ENCODE measurements around the gene CEACAM1. TPM values are rescaled to one million over a fixed set of nuclear protein-coding genes. Genes with fewer than 3 reads are reported as not detected.
"Not testable (repeated sequence)": the region's sequence is repeated elsewhere in the genome, so short reads cannot be mapped to it uniquely, and the experiment has no call there.

CEACAM1 gene
- total RNA-seq, 2 experiments from 2014 or later, result 5.4 to 5.8 TPM

GRCh38 chr19:42468273-42468796 is 59.9 kb downstream of the CEACAM1 start:
- H3K4me3 Mint-ChIP-seq, result no peak overlapping the region
- POLR2A ChIA-PET, result no interaction called here
- H3K27ac Mint-ChIP-seq, result no peak overlapping the region

GRCh38 chr19:42467183-42467760 is 61.0 kb downstream of the CEACAM1 start:
- CTCF ChIA-PET, result interaction anchor here (0.6 to 1.7 kb wide), 2 partner anchors 12 to 16 kb away, joined by 3 to 6 read pairs; no protein-coding TSS in a partner anchor
- peaks cover 14% of the 10 kb centered on the region for H3K4me1 Mint-ChIP-seq (ENCODE audit: low read depth)
- POLR2A ChIA-PET, result no interaction called here
- no peaks in the 10 kb centered on the region for H3K9me3 Mint-ChIP-seq
- no peak overlapping the region for H3K27ac Mint-ChIP-seq
- H3K36me3 Mint-ChIP-seq, result no peaks in the 10 kb centered on the region
- intact Hi-C loops (cut with micrococcal nuclease), result no loop called here
- H3K27me3 Mint-ChIP-seq, result peaks cover 1% of the 10 kb centered on the region
- H3K4me3 Mint-ChIP-seq, result no peak overlapping the region
- DNase-seq, result no peak

More at GRCh38 chr19:42468273-42468796, 59.9 kb downstream of the CEACAM1 start:
- H3K27me3 Mint-ChIP-seq, result peaks cover 1% of the 10 kb centered on the region
- H3K9me3 Mint-ChIP-seq, result no peaks in the 10 kb centered on the region
- H3K36me3 Mint-ChIP-seq, result no peaks in the 10 kb centered on the region
- intact Hi-C loops (cut with micrococcal nuclease), result no loop called here
- CTCF ChIA-PET, result interaction anchor here (0.7 to 1.7 kb wide), 2 partner anchors 18 to 38 kb away, joined by 3 to 6 read pairs; no protein-coding TSS in a partner anchor
- no peak for DNase-seq
- H3K4me1 Mint-ChIP-seq (ENCODE audit: low read depth), result peaks cover 14% of the 10 kb centered on the region

- Mint-ChIP-seq H3K4me1 (ENCODE audit: low read depth) (peaks cover 14% of the 10 kb centered on the region), H3K27me3 (peaks cover 1% of the 10 kb centered on the region), H3K9me3 (no peaks in the 10 kb centered on the region), H3K4me3 (no peak overlapping the region), H3K36me3 (no peaks in the 10 kb centered on the region), H3K27ac (no peak overlapping the region)
- DNase-seq, result no peak
- POLR2A ChIA-PET, result no interaction called here
- CTCF ChIA-PET, result interaction anchor here (0.6 to 1.7 kb wide), 6 partner anchors 13 to 100 kb away, joined by 3 to 6 read pairs (median 4); no protein-coding TSS in a partner anchor
- intact Hi-C loops (cut with micrococcal nuclease), result no loop called here
Measured at GRCh38 chr19:42466521-42467182, 61.6 kb downstream of the CEACAM1 start.

- intact Hi-C loops (cut with micrococcal nuclease), result no loop called here
- Mint-ChIP-seq H3K4me3 (no peak overlapping the region), H3K4me1 (ENCODE audit: low read depth) (peaks cover 14% of the 10 kb centered on the region), H3K27ac (no peak overlapping the region), H3K36me3 (no peaks in the 10 kb centered on the region), H3K27me3 (peaks cover 1% of the 10 kb centered on the region), H3K9me3 (no peaks in the 10 kb centered on the region)
- no peak for DNase-seq
- ChIA-PET POLR2A (no interaction called here), CTCF (interaction anchor here (0.6 to 1.7 kb wide), 5 partner anchors 14 to 101 kb away, joined by 4 to 6 read pairs (median 4); no protein-coding TSS in a partner anchor)
Measured at GRCh38 chr19:42465827-42466280, 62.4 kb downstream of the CEACAM1 start.

GRCh38 chr19:42461700-42462324 is 66.5 kb downstream of the CEACAM1 start:
- Mint-ChIP-seq H3K4me1 (ENCODE audit: low read depth) (peaks cover 5% of the 10 kb centered on the region), H3K27ac (no peak overlapping the region), H3K36me3 (no peaks in the 10 kb centered on the region), H3K9me3 (no peaks in the 10 kb centered on the region), H3K4me3 (no peak overlapping the region), H3K27me3 (no peaks in the 10 kb centered on the region)
- CTCF ChIA-PET, result interaction anchor here (1.0 to 1.4 kb wide), 2 partner anchors 11 to 68 kb away, joined by 3 to 6 read pairs; no protein-coding TSS in a partner anchor
- POLR2A ChIA-PET, result no interaction called here
- no peak for DNase-seq
- intact Hi-C loops (cut with micrococcal nuclease), result no loop called here

- H3K36me3 Mint-ChIP-seq; H3K4me1 Mint-ChIP-seq (ENCODE audit: low read depth); H3K4me3 Mint-ChIP-seq; intact Hi-C loops (cut with micrococcal nuclease); H3K27me3 Mint-ChIP-seq; DNase-seq; POLR2A ChIA-PET; H3K27ac Mint-ChIP-seq; H3K9me3 Mint-ChIP-seq: not testable (repeated sequence)
- CTCF ChIA-PET, result interaction anchor here (1.0 to 1.4 kb wide), 2 partner anchors 11 to 68 kb away, joined by 3 to 6 read pairs; no protein-coding TSS in a partner anchor
Measured at GRCh38 chr19:42461231-42461630, 67.0 kb downstream of the CEACAM1 start.

- ChIA-PET CTCF (interaction anchor here (1.3 to 1.9 kb wide), 4 partner anchors 10 to 137 kb away, joined by 5 to 12 read pairs (median 6); no protein-coding TSS in a partner anchor), POLR2A (no interaction called here)
- no peaks in the 10 kb centered on the region for H3K4me1 Mint-ChIP-seq (ENCODE audit: low read depth)
- no peaks in the 10 kb centered on the region for H3K36me3 Mint-ChIP-seq
- DNase-seq, result no peak
- no peak overlapping the region for H3K4me3 Mint-ChIP-seq
- no peaks in the 10 kb centered on the region for H3K27me3 Mint-ChIP-seq
- H3K27ac Mint-ChIP-seq, result no peak overlapping the region
- H3K9me3 Mint-ChIP-seq, result no peaks in the 10 kb centered on the region
- intact Hi-C loops (cut with micrococcal nuclease), result no loop called here
Measured at GRCh38 chr19:42459926-42460325, 68.4 kb downstream of the CEACAM1 start.

Other genes with a start within 250 kb of the CEACAM1 start
- gene PRR19, start 226.3 kb downstream of the CEACAM1 start, total RNA-seq, result under 1 TPM; 0.61 to 0.81 TPM
- gene PAFAH1B3, start 225.9 kb downstream of the CEACAM1 start, total RNA-seq, result 10 to 100 TPM; 46.6 to 54.7 TPM
- gene TMEM145, start 215.2 kb downstream of the CEACAM1 start, total RNA-seq, result under 1 TPM in 1 of 2 experiments, not detected in 1; 0.29 TPM
- 1 to 10 TPM; 6.0 to 7.2 TPM for gene MEGF8, start 202.8 kb downstream of the CEACAM1 start, total RNA-seq
- not detected for gene CNFN, start 138.2 kb downstream of the CEACAM1 start, total RNA-seq
- 10 to 100 TPM; 31.6 to 31.8 TPM for gene LIPE, start 101.1 kb downstream of the CEACAM1 start, total RNA-seq
- gene CXCL17, start 85.5 kb downstream of the CEACAM1 start, total RNA-seq, result not detected
- not detected for gene CEACAM8, start 66.4 kb upstream of the CEACAM1 start, total RNA-seq
- not detected for gene PSG3, start 212.0 kb upstream of the CEACAM1 start, total RNA-seq
- not detected for gene PSG8, start 237.2 kb upstream of the CEACAM1 start, total RNA-seq